GM12874 (cell line): ENCODE measurements around the gene TNIK.

Experiments
- CTCF ChIP-seq: IDR thresholded peaks from 2 replicates; pipeline ENCODE4 v1.5.1; 2011; ENCODE audit warnings: low read depth, mild to moderate bottlenecking, control low read depth, low read length, moderate library complexity; ENCODE audit not compliant: insufficient read depth

TNIK gene

GRCh38 chr3:171110715-171111114 is 349.5 kb downstream of the TNIK start:
- no peak for TF ChIP-seq CTCF

- TF ChIP-seq CTCF, result no peak
Observed at GRCh38 chr3:171108066-171108465, 352.1 kb downstream of the TNIK start.

- no peak for TF ChIP-seq CTCF
Observed at GRCh38 chr3:171103185-171103584, 357.0 kb downstream of the TNIK start.

- TF ChIP-seq CTCF, result no peak
Observed at GRCh38 chr3:171101982-171102641, 358.1 kb downstream of the TNIK start.

- TF ChIP-seq CTCF, result no peak
Observed at GRCh38 chr3:171099911-171100310, 360.3 kb downstream of the TNIK start.

- TF ChIP-seq CTCF, result no peak
Observed at GRCh38 chr3:171095063-171095462, 365.1 kb downstream of the TNIK start.

GRCh38 chr3:171094411-171094810 is 365.8 kb downstream of the TNIK start:
- TF ChIP-seq CTCF, result no peak

GRCh38 chr3:171093462-171093861 is 366.7 kb downstream of the TNIK start:
- TF ChIP-seq CTCF, result no peak
